ENCODE measurements around the gene ATAD1. TPM values are rescaled to one million over a fixed set of nuclear protein-coding genes. Genes with fewer than 3 reads are reported as not detected.

Gene ATAD1
- total and polyA plus RNA-seq, 2 of the 8 experiments (the other 6 are each of a cell fraction or from before 2014, with no cell fraction given), result 8.9 to 35.3 TPM

- no peaks in the 10 kb centered on the region for H3K79me1 ChIP-seq (ENCODE audit: low read depth, low read length)
- ChIA-PET POLR2A (ENCODE audit: partially characterized antibody) (interaction anchor here (1.1 kb wide), 1 partner anchor 10 kb away, joined by 4 read pairs; no protein-coding TSS in a partner anchor), CTCF (ENCODE audit: partially characterized antibody) (interaction anchor here (0.6 to 1.1 kb wide), 4 partner anchors 9 to 49 kb away, joined by 3 to 4 read pairs (median 3); no protein-coding TSS in a partner anchor)
- no peaks in the 10 kb centered on the region for H3K27me3 ChIP-seq (replicated peaks in 1 of 4; ENCODE audit: control insufficient read depth in 3 of 4, extremely low read depth in 1 of 4, insufficient read depth in 3 of 4, low read length in 3 of 4)
- no peak overlapping the region for H2BK15ac ChIP-seq (ENCODE audit: low read length)
- peaks cover 0 to 19% (median 3%) of the 10 kb centered on the region in 4 experiments; a peak in 3 of 8 replicates for H3K36me3 ChIP-seq (ENCODE audit: control insufficient read depth in 2 of 4, insufficient read depth in 4 of 4, low read length in 3 of 4)
- no peak overlapping the region for H4K8ac ChIP-seq (ENCODE audit: extremely low read depth, insufficient read depth, low read length)
- H3K27ac ChIP-seq (ENCODE audit: low read depth, low read length), result no peak overlapping the region
- H4K20me1 ChIP-seq (replicated peaks in 1 of 2; ENCODE audit: control insufficient read depth in 1 of 2, insufficient read depth in 2 of 2, low read length in 2 of 2), result peaks cover 0 to 3% of the 10 kb centered on the region in 2 experiments
- no peak overlapping the region for H3K4me3 ChIP-seq (ENCODE audit: extremely low read depth in 1 of 4, insufficient read depth in 2 of 4, low read depth in 3 of 4, low read length in 4 of 4)
- H2BK20ac ChIP-seq (ENCODE audit: low read length), result no peak overlapping the region
- no peak overlapping the region for H3K56ac ChIP-seq (replicated peaks; ENCODE audit: insufficient read length, low read depth, low read length)
- no peaks in the 10 kb centered on the region for H3K9me3 ChIP-seq (ENCODE audit: insufficient read depth in 2 of 2, low read depth in 1 of 2, low read length in 1 of 2)
- H2AK5ac ChIP-seq (ENCODE audit: low read depth, low read length), result no peak overlapping the region
- H3K23me2 ChIP-seq (ENCODE audit: low read depth, low read length), result no peaks in the 10 kb centered on the region
- H3K23ac ChIP-seq (ENCODE audit: insufficient read length), result no peak overlapping the region
- H4K5ac ChIP-seq (ENCODE audit: insufficient read length, low read depth, low read length), result no peak overlapping the region
- H2BK12ac ChIP-seq (ENCODE audit: low read depth, low read length), result no peak overlapping the region
- no peaks in the 10 kb centered on the region for H3K4me1 ChIP-seq (replicated peaks in 1 of 4; ENCODE audit: control insufficient read depth in 3 of 4, insufficient read depth in 4 of 4, low read length in 3 of 4)
- H3K9ac ChIP-seq (replicated peaks in 1 of 4; ENCODE audit: extremely low read depth in 1 of 4, low read depth in 3 of 4, low read length in 3 of 4), result no peak overlapping the region
- 90% methylated on average over 6 of the region's 6 CpGs; no CpG with 5 or more reads in 1 of the 2 experiments for WGBS, 2 experiments (ENCODE audit: extremely low coverage in 1 of 2, insufficient coverage in 1 of 2, insufficient read length in 1 of 2, insufficient replicate concordance in 2 of 2, low coverage in 1 of 2, low lambda C conversion rate in 2 of 2, missing lambda C conversion rate in 1 of 2)
- no peak overlapping the region for H2AFZ ChIP-seq (ENCODE audit: low read length)
- H3K4ac ChIP-seq (replicated peaks; ENCODE audit: insufficient read length, low read depth, low read length), result no peak overlapping the region
- no peak for FAIRE-seq
- H3K4me2 ChIP-seq (ENCODE audit: insufficient read depth in 1 of 2, low read depth in 2 of 2, low read length in 2 of 2), result no peak overlapping the region
- H2BK5ac ChIP-seq (ENCODE audit: low read depth, low read length), result no peak overlapping the region
- no peak overlapping the region for H3K18ac ChIP-seq (ENCODE audit: extremely low read depth, low read length)
- H3K14ac ChIP-seq (ENCODE audit: insufficient read length), result no peak overlapping the region
- H2BK120ac ChIP-seq (replicated peaks; ENCODE audit: low read depth, low read length), result no peak overlapping the region
- H4K91ac ChIP-seq (replicated peaks; ENCODE audit: insufficient read length, low read length), result no peak overlapping the region
- H3K79me2 ChIP-seq (ENCODE audit: control insufficient read depth in 1 of 2, insufficient read depth in 2 of 2, low read length in 2 of 2), result peaks cover 0 to 6% of the 10 kb centered on the region in 2 experiments; a peak in 1 of 4 replicates
- no peak for DNase-seq (ENCODE audit: low read depth in 1 of 2, low spot score in 2 of 2)
- TF ChIP-seq HDAC6 (IDR thresholded peaks at IDR 0.05; ENCODE audit: low read depth, low read length) (no peak), EGR1 (IDR thresholded peaks at IDR 0.05; ENCODE audit: borderline replicate concordance, low read depth, low read length) (no peak), USF2 (IDR thresholded peaks at IDR 0.05; ENCODE audit: low read length) (no peak), ATF3 (IDR thresholded peaks at IDR 0.05; ENCODE audit: insufficient read depth, low read depth, low read length) (no peak), SRF (IDR thresholded peaks at IDR 0.05; ENCODE audit: low read depth, low read length) (no peak), ATF2 (IDR thresholded peaks at IDR 0.05; ENCODE audit: low read length) (no peak), MAFK (IDR thresholded peaks at IDR 0.05; ENCODE audit: low read depth, low read length) (no peak), SP2 (IDR thresholded peaks at IDR 0.05; ENCODE audit: low read length) (no peak)
Measured at GRCh38 chr10:87782721-87783120, 35.3 kb downstream of the ATAD1 start.

Data from H1 (cell line).